Breast epithelium (tissue), 4 donors: ENCODE measurements around the gene TLR8. TPM values are rescaled to one million over a fixed set of nuclear protein-coding genes. Genes with fewer than 3 reads are reported as not detected.

ENCODE experiments used
- DNase-seq, 2 donors: peaks; one replicate each; pipeline ENCODE4 v3.0.0-alpha.2; 2019; ENCODE audit warnings: low spot score in 2 of 2
- H3K27ac ChIP-seq, 2 donors: fragments of 200-600 bp; sonication (generic) in 1 of 2; one replicate each; pipeline ENCODE4 v1.5.1; 2016 to 2019; ENCODE audit warnings: mild to moderate bottlenecking in 1 of 2
- H3K27me3 ChIP-seq, 2 donors: fragments of 200-600 bp; sonication (generic) in 1 of 2; one replicate each; pipeline versions ENCODE4 v1.5.1 to v1.6.0; 2017 to 2019; ENCODE audit warnings: control low read depth in 1 of 2, mild to moderate bottlenecking in 1 of 2
- H3K36me3 ChIP-seq: fragments of 200-600 bp; one replicate; pipeline ENCODE4 v1.5.1; 2019
- H3K4me1 ChIP-seq, 2 donors: fragments of 200-600 bp; sonication (generic); one replicate each; pipeline ENCODE4 v1.5.1; 2016 to 2019; ENCODE audit warnings: control low read depth in 1 of 2
- H3K4me3 ChIP-seq, 3 donors: fragments of 200-600 bp; sonication (generic); 1 replicate in 2 of 3; 2 replicates in 1 of 3; pipeline ENCODE4 v1.5.1; 2016 to 2019; ENCODE audit warnings: mild to moderate bottlenecking in 3 of 3, moderate library complexity in 2 of 3
- H3K9me3 ChIP-seq, 2 donors: fragments of 200-600 bp; sonication (generic) in 1 of 2; one replicate each; pipeline ENCODE4 v1.5.1; 2016 to 2019; ENCODE audit warnings: control low read depth in 1 of 2
- CTCF ChIP-seq, 3 donors: fragments of 450-650 bp; IDR thresholded peaks; one replicate each; pipeline ENCODE4 v1.5.1; 2016 to 2017; ENCODE audit warnings: antibody characterized with exemption in 3 of 3, mild to moderate bottlenecking in 3 of 3, moderate library complexity in 3 of 3
- POLR2A ChIP-seq: fragments of 450-650 bp; IDR thresholded peaks from one replicate; pipeline ENCODE4 v1.6.1; 2016; ENCODE audit warnings: antibody characterized with exemption, mild to moderate bottlenecking, moderate library complexity
- POLR2AphosphoS5 ChIP-seq, 3 donors: sonication (generic); formaldehyde crosslinking; IDR thresholded peaks; one replicate each; pipeline ENCODE4 v1.6.1; 2017; ENCODE audit warnings: antibody characterized with exemption in 3 of 3
- intact Hi-C: fragments of 100-400 bp; cut with DNase I; formaldehyde crosslinking; loops from one replicate; pipeline ENCODE4 v1.15.1; 2023; ENCODE audit warnings: low total_unique reads
- total RNA-seq, 3 donors: library from RNA; depleted of rRNA; stranded (reverse); fragments of >200 nt; gene quantifications; one replicate each; pipeline ENCODE4 v1.1.0, GENCODE V29; 2016

TLR8 gene
- total RNA-seq, 3 donors from 2014 or later, result 0.66 to 6.6 (median 1.0) TPM

- H3K4me1 ChIP-seq, result no peaks in the 10 kb centered on the region
- intact Hi-C loops, result no loop called here
These were observed 10.6 kb upstream of the TLR8 start for GRCh38 chrX:12895866-12896265.

GRCh38 chrX:12896935-12897334 lies 9.5 kb upstream of the TLR8 start:
- no peaks in the 10 kb centered on the region for H3K36me3 ChIP-seq
- no peak overlapping the region for H3K4me3 ChIP-seq
- no peak for DNase-seq
- intact Hi-C loops, result no loop called here
- no peak for TF ChIP-seq CTCF (IDR thresholded peaks at IDR 0.05)
- no peak for TF ChIP-seq POLR2A
- peaks cover 0 to 21% of the 10 kb centered on the region in 2 donors for H3K27me3 ChIP-seq
- H3K9me3 ChIP-seq, result no peaks in the 10 kb centered on the region
- H3K4me1 ChIP-seq, result no peaks in the 10 kb centered on the region
- H3K27ac ChIP-seq, result no peak overlapping the region

More at GRCh38 chrX:12895866-12896265, 10.6 kb upstream of the TLR8 start:
- DNase-seq, result no peak
- H3K4me3 ChIP-seq, result no peak overlapping the region
- TF ChIP-seq POLR2AphosphoS5 (IDR thresholded peaks at IDR 0.05), result no peak
- no peak for TF ChIP-seq POLR2A
- TF ChIP-seq CTCF (IDR thresholded peaks at IDR 0.05), result no peak
- H3K36me3 ChIP-seq, result no peaks in the 10 kb centered on the region
- no peaks in the 10 kb centered on the region for H3K9me3 ChIP-seq
- H3K27ac ChIP-seq, result no peak overlapping the region
- H3K27me3 ChIP-seq, result peaks cover 0 to 22% of the 10 kb centered on the region in 2 donors

GRCh38 chrX:12898073-12898472 lies 8.3 kb upstream of the TLR8 start:
- Histone ChIP-seq H3K9me3 (no peaks in the 10 kb centered on the region), H3K36me3 (no peaks in the 10 kb centered on the region), H3K27me3 (peaks cover 0 to 26% of the 10 kb centered on the region in 2 donors), H3K4me1 (no peaks in the 10 kb centered on the region), H3K4me3 (no peak overlapping the region), H3K27ac (no peak overlapping the region)
- TF ChIP-seq CTCF (IDR thresholded peaks at IDR 0.05) (no peak), POLR2A (no peak), POLR2AphosphoS5 (IDR thresholded peaks at IDR 0.05) (no peak)
- DNase-seq, result no peak
- intact Hi-C loops, result no loop called here

GRCh38 chrX:12899506-12899905 lies 6.9 kb upstream of the TLR8 start:
- Histone ChIP-seq H3K27ac (no peak overlapping the region), H3K4me3 (no peak overlapping the region), H3K36me3 (no peaks in the 10 kb centered on the region), H3K9me3 (no peaks in the 10 kb centered on the region), H3K27me3 (peaks cover 0 to 25% of the 10 kb centered on the region in 2 donors), H3K4me1 (no peaks in the 10 kb centered on the region)
- intact Hi-C loops, result no loop called here
- no peak for DNase-seq
- no peak for TF ChIP-seq POLR2AphosphoS5 (IDR thresholded peaks at IDR 0.05)
- TF ChIP-seq POLR2A, result no peak
- TF ChIP-seq CTCF (IDR thresholded peaks at IDR 0.05), result no peak

- intact Hi-C loops, result no loop called here
- Histone ChIP-seq H3K27me3 (peaks cover 0 to 25% of the 10 kb centered on the region in 2 donors), H3K4me3 (no peak overlapping the region), H3K4me1 (no peaks in the 10 kb centered on the region), H3K9me3 (no peaks in the 10 kb centered on the region), H3K36me3 (no peaks in the 10 kb centered on the region), H3K27ac (no peak overlapping the region)
- TF ChIP-seq POLR2A (no peak), CTCF (IDR thresholded peaks at IDR 0.05) (peak in 2 of 3 donors; percentile 26 to 55), POLR2AphosphoS5 (IDR thresholded peaks at IDR 0.05) (no peak)
- DNase-seq, result peak; percentile 40 to 54
These were observed 4.9 kb upstream of the TLR8 start for GRCh38 chrX:12901486-12901885.
